ENCODE data around the gene ITGAD. TPM values are rescaled to one million over a fixed set of nuclear protein-coding genes. Genes with fewer than 3 reads are reported as not detected.

Gene ITGAD
- total and polyA plus RNA-seq, 12 donors = 0.03 to 0.35 (median 0.11) TPM; not detected in 5

DNA sequence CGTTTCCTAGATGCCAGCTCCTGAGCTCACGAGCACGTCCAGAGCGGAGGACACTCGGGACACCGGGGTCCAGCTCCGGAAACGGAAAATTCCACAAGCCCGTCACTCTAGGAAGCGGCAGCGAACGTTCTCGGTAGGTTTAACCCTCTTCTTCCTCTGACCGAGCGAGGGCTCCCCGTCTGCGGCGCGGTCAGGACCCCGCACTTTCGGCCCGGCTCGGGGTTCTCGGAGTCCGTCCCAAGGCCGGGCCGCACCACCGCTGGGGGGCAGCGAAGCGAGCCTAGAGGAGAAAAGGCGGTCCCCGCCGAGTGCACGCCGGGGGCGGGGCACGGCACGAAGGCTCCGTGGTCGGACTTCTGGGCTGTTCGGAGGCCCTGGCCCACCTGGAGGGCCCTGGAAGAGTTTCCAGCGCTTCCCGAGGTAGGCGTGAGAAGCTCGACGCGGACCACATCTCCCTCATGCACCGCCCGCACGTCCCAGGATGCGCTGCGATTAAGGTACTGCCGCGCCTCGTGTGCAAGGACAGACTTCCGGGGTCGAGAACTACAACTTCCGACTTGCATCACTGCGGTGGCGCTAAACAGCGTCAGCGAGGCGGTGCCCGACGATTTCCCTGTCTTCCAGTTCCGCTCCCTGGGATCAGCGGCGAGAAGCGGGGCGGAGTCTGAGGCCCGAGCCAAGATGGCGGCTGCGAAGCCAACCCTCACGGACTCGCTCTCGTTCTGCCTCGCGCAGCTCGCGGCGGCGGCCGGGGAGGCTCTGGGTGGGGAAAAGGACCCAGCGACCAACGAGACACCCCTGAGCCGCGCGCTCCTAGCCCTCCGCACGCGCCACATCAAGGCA lies 65.9 kb downstream of the ITGAD start, which contains the start of gene ARMC5:
Gene ARMC5, plus strand, starts transcription at position 658 of the 843 bp plus-strand sequence. Its CDS starts 24 bp downstream, at position 682.
- no peaks in the 10 kb centered on the region for H3K27me3 ChIP-seq
- H3K4me3 ChIP-seq = peak within 1 kb of the TSS; percentile 12 to 90 (median 64)
- intact Hi-C loops (cut with DNase I) = no loop called here
- H3K9me3 ChIP-seq (replicated peaks in 1 of 3) = no peaks in the 10 kb centered on the region
- 0 to 1% (median 0%) methylated on average over 6 to 91 of the region's 91 CpGs for WGBS, 4 donors
- TF ChIP-seq, protein P1, sequence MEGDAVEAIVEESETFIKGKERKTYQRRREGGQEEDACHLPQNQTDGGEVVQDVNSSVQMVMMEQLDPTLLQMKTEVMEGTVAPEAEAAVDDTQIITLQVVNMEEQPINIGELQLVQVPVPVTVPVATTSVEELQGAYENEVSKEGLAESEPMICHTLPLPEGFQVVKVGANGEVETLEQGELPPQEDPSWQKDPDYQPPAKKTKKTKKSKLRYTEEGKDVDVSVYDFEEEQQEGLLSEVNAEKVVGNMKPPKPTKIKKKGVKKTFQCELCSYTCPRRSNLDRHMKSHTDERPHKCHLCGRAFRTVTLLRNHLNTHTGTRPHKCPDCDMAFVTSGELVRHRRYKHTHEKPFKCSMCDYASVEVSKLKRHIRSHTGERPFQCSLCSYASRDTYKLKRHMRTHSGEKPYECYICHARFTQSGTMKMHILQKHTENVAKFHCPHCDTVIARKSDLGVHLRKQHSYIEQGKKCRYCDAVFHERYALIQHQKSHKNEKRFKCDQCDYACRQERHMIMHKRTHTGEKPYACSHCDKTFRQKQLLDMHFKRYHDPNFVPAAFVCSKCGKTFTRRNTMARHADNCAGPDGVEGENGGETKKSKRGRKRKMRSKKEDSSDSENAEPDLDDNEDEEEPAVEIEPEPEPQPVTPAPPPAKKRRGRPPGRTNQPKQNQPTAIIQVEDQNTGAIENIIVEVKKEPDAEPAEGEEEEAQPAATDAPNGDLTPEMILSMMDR (IDR thresholded peaks at IDR 0.05) = peak; percentile 19 to 61 (median 44)
- TF ChIP-seq POLR2A (IDR thresholded peaks at IDR 0.05) = peak; percentile 70 to 81
- peaks cover 29 to 49% of the 10 kb centered on the region in 2 donors for H3K4me1 ChIP-seq (replicated peaks in 1 of 2)
- H3K36me3 ChIP-seq (replicated peaks in 1 of 2) = peaks cover 0 to 23% of the 10 kb centered on the region in 2 donors
- DNase-seq = peak; percentile 97 to 99 (median 98)
- H3K27ac ChIP-seq = peak within 1 kb of the TSS; percentile 96 to 100 (median 99)

DNA sequence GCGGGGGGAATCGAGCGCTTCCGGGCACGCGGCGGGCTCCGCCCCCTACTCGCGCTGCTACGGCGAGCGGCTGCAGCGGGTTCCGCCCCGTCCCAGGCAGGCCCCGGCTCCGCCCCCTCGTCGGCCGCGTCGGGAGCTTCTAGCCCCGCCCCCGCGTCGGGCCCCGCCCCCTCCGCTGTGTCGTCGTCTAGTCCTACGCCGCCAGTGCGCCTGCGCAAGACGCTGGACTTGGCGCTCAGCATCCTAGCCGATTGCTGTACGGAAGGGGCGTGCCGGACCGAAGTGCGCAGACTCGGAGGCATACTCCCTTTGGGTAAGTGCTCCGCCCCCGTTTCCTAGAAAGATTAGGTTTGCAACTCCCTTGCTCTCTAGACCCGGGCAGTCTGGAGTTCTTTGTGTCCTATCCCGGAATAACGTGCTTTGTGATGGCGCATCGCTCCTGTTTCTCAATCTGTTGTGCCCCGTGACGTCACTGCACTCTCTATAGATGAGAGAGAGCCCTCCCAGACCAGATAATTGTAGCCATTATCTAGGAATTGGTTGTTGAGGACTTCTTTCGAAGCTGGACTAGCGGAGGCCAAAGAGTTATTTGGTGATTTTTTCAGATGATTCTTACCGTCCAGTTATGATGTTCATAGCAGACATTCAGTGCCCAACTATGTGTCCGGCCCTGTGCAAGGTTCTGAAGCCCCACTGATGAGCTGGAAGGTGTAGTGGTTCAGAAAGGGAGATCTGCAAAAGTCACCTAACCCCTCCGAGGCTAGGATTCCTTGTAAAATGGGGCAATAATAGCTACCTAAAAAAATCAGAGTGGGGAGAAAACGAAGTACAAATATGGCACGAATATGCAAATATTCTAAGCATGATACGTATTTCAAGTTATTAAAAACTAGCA lies 66.8 kb downstream of the ITGAD start:
- TF ChIP-seq, protein P1 (IDR thresholded peaks at IDR 0.05) = peak in 1 of 6 experiments; percentile 16
- no peak for TF ChIP-seq POLR2A (IDR thresholded peaks at IDR 0.05)
- 3 to 10% (median 5%) methylated on average over 14 to 61 of the region's 61 CpGs for WGBS, 4 donors
- H3K4me3 ChIP-seq = peak overlapping the region in 3 of 4 donors; percentile 52 to 90 (median 77)
- H3K36me3 ChIP-seq (replicated peaks in 1 of 2) = peaks cover 0 to 31% of the 10 kb centered on the region in 2 donors
- no peaks in the 10 kb centered on the region for H3K27me3 ChIP-seq
- H3K4me1 ChIP-seq (replicated peaks in 1 of 2) = peaks cover 24 to 43% of the 10 kb centered on the region in 2 donors
- peak overlapping the region; percentile 96 to 100 (median 99) for H3K27ac ChIP-seq
- peak; percentile 100 for DNase-seq
- no peaks in the 10 kb centered on the region for H3K9me3 ChIP-seq (replicated peaks in 1 of 3)
- intact Hi-C loops (cut with DNase I) = no loop called here

- intact Hi-C loops (cut with DNase I) = no loop called here
- Histone ChIP-seq H3K27me3 (no peaks in the 10 kb centered on the region), H3K36me3 (replicated peaks in 1 of 2) (peaks cover 0 to 38% of the 10 kb centered on the region in 2 donors), H3K9me3 (replicated peaks in 1 of 3) (no peaks in the 10 kb centered on the region), H3K4me1 (replicated peaks in 1 of 2) (peaks cover 24 to 37% of the 10 kb centered on the region in 2 donors), H3K4me3 (peak overlapping the region in 1 of 4 donors; percentile 90), H3K27ac (peak overlapping the region in 4 of 5 donors; percentile 70 to 100 (median 98))
- peak in 2 of 7 donors; percentile 23 to 63 for DNase-seq
- WGBS, 4 donors = 43 to 60% (median 55%) methylated on average over 8 of the region's 8 CpGs
- TF ChIP-seq, protein P1 (IDR thresholded peaks at IDR 0.05) = peak; percentile 39 to 59 (median 48)
- TF ChIP-seq POLR2A (IDR thresholded peaks at IDR 0.05) = no peak
Measured at GRCh38 chr16:31460582-31461002, 67.5 kb downstream of the ITGAD start.
